HG03280 (cell line): Measurements from ENCODE around the gene CD177.
"Not testable (repeated sequence)": the region's sequence is repeated elsewhere in the genome, so short reads cannot be mapped to it uniquely, and the experiment has no call there.

Experiments
- ATAC-seq: cut with Tn5 transposase; IDR thresholded peaks from one replicate; pipeline ENCODE4 v1.9.1; 2021; ENCODE audit warnings: mild to moderate bottlenecking, moderate library complexity; ENCODE audit not compliant: unreplicated experiment

Gene CD177, protein sequence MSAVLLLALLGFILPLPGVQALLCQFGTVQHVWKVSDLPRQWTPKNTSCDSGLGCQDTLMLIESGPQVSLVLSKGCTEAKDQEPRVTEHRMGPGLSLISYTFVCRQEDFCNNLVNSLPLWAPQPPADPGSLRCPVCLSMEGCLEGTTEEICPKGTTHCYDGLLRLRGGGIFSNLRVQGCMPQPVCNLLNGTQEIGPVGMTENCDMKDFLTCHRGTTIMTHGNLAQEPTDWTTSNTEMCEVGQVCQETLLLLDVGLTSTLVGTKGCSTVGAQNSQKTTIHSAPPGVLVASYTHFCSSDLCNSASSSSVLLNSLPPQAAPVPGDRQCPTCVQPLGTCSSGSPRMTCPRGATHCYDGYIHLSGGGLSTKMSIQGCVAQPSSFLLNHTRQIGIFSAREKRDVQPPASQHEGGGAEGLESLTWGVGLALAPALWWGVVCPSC

GRCh38 chr19:43353606-43354304 lies at the start of gene CD177:
Gene CD177 (plus strand): TSS chr19:43353686. CDS start chr19:43353715, 29 bp downstream.
- no peak for ATAC-seq

- no peak for ATAC-seq
Measured at GRCh38 chr19:43305642-43306041, 47.8 kb upstream of the CD177 start.

DNA sequence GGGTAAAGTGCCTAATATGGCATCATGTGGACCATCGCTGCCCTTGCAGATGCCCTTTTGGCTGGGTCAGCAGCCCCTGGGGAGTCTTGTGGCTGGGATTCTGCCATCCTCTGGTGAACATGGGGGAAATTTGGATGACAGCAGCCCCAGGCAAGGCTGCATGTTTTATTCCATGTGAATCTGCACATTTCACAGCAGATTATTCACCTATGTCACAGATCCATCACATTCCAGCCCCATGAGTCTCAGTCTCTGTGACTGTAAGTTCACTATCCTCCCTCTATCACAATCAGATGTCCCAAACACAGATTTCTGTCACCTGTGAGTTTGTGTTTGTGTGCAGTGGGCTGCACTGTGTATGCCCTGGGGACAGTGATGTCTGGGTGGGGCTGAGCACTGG lies 47.4 kb upstream of the CD177 start:
- no peak for ATAC-seq

- ATAC-seq, result no peak
Measured at GRCh38 chr19:43308244-43308815, 45.2 kb upstream of the CD177 start.

- no peak for ATAC-seq
Measured at GRCh38 chr19:43309466-43309865, 44.0 kb upstream of the CD177 start.

- ATAC-seq, result no peak
Measured at GRCh38 chr19:43310221-43310620, 43.3 kb upstream of the CD177 start.

GRCh38 chr19:43311256-43311655 lies 42.2 kb upstream of the CD177 start:
- ATAC-seq, result no peak

GRCh38 chr19:43311706-43312105 lies 41.8 kb upstream of the CD177 start:
- ATAC-seq, result no peak

DNA sequence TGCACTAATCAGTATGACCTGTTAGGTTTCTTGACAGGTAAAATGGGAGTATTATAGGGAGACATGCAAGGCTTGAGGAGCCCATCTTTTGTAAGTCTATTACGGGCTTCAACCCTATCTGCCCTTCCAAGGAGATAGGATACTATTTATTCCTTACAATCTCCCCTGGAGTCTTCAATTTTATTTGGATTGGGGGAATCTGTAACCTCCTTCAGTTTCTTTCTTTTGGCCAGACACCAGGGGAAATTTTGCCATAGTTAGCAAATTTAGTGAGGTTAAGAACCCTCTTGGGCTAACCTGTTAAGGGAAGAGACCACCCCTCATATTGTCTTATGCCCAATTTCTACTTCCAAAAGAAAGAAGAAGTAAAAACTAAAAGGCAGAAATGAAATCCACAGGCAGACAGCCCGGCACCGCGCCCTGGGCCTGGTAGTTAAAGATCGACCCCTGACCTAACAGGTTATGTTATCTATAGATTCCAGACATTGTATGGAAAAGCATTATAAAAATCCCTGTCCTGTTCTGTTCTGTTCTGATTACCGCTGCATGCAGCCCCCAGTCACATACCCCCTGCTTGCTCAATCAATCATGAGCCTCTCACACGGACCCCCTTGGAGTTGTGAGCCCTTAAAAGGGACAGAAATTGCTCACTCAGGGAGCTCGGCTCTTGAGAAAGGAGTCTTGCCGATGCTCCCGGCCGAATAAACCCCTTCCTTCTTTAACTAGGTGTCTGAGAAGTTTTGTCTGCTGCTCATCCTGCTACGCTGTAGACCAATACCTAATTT lies 39.6 kb upstream of the CD177 start:
- ATAC-seq, result no peak

- no peak for ATAC-seq
Measured at GRCh38 chr19:43315851-43316250, 37.6 kb upstream of the CD177 start.

DNA sequence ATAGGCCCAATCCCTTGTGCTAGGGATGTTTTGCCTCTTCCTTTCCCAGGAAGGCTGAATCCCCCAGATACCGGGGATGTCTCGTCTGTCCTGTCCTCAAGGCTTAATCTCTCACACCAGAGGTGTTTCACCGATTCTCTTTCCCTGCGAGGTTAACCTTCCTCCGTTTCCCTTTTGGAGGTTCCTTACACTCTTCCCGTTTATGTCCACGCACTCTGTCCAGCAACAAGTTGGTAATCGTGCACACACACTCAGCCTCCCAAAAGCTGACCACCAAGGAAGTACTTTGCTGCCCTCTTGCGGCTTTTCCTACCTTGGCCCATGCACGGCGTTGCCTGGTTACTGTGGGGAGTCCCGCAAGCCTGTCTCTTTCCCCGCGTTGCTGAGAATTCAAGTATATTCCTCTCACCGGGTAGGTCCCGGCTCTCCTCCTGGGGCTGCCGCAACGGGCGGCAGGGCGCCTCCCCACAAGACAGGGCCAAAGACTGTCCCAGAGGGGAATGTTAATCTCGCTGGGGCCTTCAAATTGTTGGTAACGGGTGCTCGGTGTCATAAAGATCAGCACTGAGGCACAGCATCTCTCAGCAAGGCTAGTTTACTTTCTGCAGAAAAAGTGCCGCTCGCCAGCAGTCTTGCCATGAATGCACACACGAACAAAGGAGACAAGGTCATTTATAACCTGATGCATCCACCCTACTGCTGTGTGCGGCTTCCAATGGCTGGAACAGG lies 36.7 kb upstream of the CD177 start:
- ATAC-seq, result no peak

- no peak for ATAC-seq
Measured at GRCh38 chr19:43318203-43318602, 35.3 kb upstream of the CD177 start.

DNA sequence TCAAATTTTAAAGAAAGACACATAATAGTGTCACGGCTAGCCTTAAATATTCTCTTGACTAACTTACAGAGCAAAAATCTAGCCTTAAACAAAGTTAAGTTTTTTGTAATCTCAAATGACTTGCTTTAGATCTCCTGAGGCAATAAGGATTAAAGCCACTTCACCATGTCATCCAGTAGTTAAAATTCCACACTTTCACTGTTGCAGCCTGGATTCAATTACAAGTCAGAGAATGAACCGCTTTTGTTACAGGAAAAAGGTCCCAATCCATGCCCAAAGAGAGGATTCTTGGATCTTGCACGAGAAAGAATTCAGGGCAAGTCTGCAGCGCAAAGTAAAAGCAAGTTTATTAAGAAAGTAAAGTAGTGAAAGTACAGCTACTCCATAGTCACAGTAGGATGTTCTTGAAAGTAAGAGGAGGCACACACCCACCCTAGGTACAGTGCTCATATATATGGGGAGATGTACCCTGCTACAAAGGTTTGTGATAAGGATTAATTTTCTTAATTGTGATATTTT lies 34.6 kb upstream of the CD177 start:
- no peak for ATAC-seq

DNA sequence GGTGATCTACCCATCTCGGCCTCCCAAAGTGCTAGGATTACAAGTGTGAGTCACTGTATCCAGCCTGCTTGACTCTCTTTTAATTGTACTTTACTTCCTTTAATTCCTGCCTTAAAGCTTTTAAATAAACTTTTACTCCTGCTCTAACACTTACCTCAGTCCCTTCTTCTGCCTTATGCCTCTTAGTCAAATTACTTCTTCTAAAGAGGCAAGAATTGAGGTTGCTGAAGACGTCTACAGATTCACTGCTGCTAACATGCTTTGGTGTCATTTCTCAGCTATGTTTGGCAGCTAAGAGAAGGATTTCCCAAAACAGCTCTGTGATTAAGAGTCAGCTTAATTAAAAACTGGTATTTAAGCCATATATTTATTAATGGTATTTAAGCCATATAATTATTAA lies 32.9 kb upstream of the CD177 start:
- no peak for ATAC-seq

DNA sequence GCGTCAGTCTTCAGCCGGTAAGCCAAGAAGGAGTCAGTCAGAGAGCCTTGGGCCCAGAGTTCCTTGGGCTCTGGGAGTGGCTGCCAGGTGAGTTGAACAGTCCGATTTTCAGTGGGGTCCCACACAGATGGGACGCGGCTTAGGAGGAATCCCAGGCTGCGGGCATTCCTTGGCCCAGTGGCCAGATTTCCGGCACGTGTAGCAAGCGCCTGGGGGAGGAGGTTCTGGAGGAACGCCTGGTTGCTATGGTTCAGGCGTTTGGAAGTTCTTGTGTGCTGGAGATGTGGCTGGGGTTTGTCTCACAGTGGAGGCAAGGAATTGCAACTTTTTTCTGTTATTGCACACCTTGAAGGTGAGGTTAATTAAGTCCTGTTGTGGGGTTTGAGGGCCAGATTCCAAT lies 26.7 kb upstream of the CD177 start:
- not testable (repeated sequence) for ATAC-seq

- ATAC-seq, result not testable (repeated sequence)
Measured at GRCh38 chr19:43328561-43328960, 24.9 kb upstream of the CD177 start.

DNA sequence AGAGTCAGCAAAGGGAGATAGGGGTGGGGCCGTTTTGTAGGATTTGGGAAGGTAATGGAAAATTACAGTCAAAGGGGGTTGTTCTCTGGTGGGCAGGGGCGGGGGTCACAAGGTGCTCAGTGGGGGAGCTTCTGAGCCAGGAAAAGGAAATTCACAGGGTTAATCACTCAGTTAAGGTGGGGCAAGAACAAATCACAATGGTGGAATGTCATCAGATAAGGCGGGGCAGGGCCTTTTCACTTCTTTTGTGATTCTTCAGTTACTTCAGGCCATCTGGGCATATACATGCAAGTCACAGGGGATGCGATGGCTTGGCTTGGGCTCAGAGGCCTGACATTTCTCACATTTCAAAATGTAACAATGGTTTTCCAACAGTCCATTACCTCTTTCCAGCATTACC lies 24.4 kb upstream of the CD177 start:
- not testable (repeated sequence) for ATAC-seq

DNA sequence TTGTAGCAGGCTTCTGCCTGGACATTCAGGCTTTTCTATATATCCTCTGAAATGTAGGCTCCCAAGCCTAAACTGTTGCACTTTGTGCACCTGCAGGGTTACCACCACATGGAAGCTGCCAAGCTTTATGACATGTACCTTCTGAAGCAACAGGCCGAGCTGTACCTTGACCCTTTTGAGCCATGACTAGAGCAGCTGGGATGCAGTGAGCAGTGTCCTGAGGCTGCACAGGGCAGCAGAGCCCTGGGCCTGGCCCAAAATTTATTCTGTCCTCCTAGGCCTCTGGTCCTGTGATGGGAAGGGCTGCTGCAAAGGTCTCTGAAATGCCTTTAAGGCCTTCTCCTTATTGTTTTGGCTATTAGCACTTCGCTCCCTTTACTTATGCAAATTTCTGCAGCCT lies 23.5 kb upstream of the CD177 start:
- no peak for ATAC-seq

GRCh38 chr19:43330726-43331434 lies 22.6 kb upstream of the CD177 start:
- ATAC-seq, result no peak
